HG02938 (cell line): ENCODE data around the gene OXGR1.

Experiments
- ATAC-seq: cut with Tn5 transposase; IDR thresholded peaks from one replicate; pipeline ENCODE4 v1.9.1; 2021; ENCODE audit warnings: mild to moderate bottlenecking, moderate library complexity; ENCODE audit not compliant: unreplicated experiment

The OXGR1 gene

GRCh38 chr13:96966415-96967102 lies 27.7 kb downstream of the OXGR1 start:
- no peak for ATAC-seq

- no peak for ATAC-seq
Observed at GRCh38 chr13:96963786-96964475, 30.3 kb downstream of the OXGR1 start.

- ATAC-seq = no peak
Observed at GRCh38 chr13:96960379-96960778, 33.9 kb downstream of the OXGR1 start.

GRCh38 chr13:96958286-96958891 lies 35.9 kb downstream of the OXGR1 start:
- no peak for ATAC-seq

GRCh38 chr13:96952595-96952994 lies 41.7 kb downstream of the OXGR1 start:
- no peak for ATAC-seq

- no peak for ATAC-seq
Observed at GRCh38 chr13:96948127-96948526, 46.1 kb downstream of the OXGR1 start.

GRCh38 chr13:96947343-96947910 lies 46.8 kb downstream of the OXGR1 start:
- ATAC-seq = no peak

GRCh38 chr13:96946709-96947311 lies 47.5 kb downstream of the OXGR1 start:
- ATAC-seq = no peak

- no peak for ATAC-seq
Observed at GRCh38 chr13:96940961-96941360, 53.3 kb downstream of the OXGR1 start.

GRCh38 chr13:96935901-96936300 lies 58.4 kb downstream of the OXGR1 start:
- ATAC-seq = no peak
